Measurements from ENCODE around the gene TCF7L2. TPM values are rescaled to one million over a fixed set of nuclear protein-coding genes. Genes with fewer than 3 reads are reported as not detected.
A peak's percentile ranks its signal among the peaks of the same experiment; 100 is the strongest.

The TCF7L2 gene
- total RNA-seq, 1 experiment from 2014 or later: 45.2 TPM

DNA sequence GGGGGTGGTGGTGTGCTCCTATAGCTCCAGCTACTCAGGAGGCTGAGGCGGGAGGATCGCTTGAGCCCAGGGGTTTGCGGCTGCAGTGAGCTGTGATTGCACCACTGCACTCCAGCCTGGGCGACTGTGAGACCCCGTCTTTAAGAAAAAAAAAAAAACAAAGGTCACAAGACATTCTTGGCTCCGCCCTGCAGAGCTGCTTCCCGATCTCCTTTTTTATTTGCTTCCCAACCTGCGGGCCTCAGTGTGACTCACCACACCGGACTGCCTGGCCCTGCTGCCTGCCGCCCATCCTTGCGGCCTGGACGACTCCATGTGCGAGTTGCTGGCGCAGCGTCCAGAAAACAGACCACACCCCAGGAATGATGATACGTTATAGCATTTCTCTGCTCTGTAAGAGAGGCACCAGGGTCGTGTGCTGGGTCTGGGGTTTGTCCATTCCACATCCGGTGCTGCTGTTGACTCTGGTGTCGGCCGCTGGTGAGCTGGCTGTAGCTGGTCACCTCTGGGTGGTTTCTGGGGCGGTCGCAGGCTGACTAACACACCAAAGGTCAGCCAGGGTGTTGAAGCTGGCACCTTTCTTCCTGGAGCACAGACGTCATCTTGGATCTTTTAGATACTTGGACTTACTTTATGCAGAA lies 123.6 kb downstream of the TCF7L2 start:
- DNase-seq (ENCODE audit: low read depth, low spot score): peak; percentile 98
- intact Hi-C loops (cut with micrococcal nuclease; ENCODE audit: unreplicated experiment) (loop anchor here (5.0 kb wide), 1 partner anchor 116 kb away; no protein-coding TSS in a partner anchor), in situ Hi-C loops (cut with HindIII; ENCODE audit: low pct_unique_long_range_greater_than_20kb, low sequenced_read_pairs) (no loop called here)
- ATAC-seq: peak; percentile 96
- H3K36me3 ChIP-seq (ENCODE audit: control insufficient read depth, insufficient read depth, low read length): no peaks in the 10 kb centered on the region
- BruUV-seq (replicated peaks): no TSS peak
- no peaks in the 10 kb centered on the region for H3K9me3 ChIP-seq (ENCODE audit: control insufficient read depth, insufficient read depth, low read depth, low read length)
- H3K4me3 ChIP-seq (ENCODE audit: low read depth in 2 of 2, low read length in 2 of 2): peak overlapping the region; percentile 18 to 21
- H3K27ac ChIP-seq (ENCODE audit: low read length): peak overlapping the region; percentile 99
- H3K4me1 ChIP-seq (ENCODE audit: control insufficient read depth, insufficient read depth, low read length): peaks cover 70% of the 10 kb centered on the region
- no peaks in the 10 kb centered on the region for H3K27me3 ChIP-seq (ENCODE audit: control insufficient read depth, insufficient read depth, low read length)
- no peak for TF ChIP-seq SIN3A (IDR thresholded peaks at IDR 0.05; ENCODE audit: borderline replicate concordance, insufficient read depth, low read depth, low read length)
- peak; percentile 77 for TF ChIP-seq TCF7L2 (IDR thresholded peaks at IDR 0.05; ENCODE audit: low read depth, low read length)
- TF ChIP-seq, protein P1, sequence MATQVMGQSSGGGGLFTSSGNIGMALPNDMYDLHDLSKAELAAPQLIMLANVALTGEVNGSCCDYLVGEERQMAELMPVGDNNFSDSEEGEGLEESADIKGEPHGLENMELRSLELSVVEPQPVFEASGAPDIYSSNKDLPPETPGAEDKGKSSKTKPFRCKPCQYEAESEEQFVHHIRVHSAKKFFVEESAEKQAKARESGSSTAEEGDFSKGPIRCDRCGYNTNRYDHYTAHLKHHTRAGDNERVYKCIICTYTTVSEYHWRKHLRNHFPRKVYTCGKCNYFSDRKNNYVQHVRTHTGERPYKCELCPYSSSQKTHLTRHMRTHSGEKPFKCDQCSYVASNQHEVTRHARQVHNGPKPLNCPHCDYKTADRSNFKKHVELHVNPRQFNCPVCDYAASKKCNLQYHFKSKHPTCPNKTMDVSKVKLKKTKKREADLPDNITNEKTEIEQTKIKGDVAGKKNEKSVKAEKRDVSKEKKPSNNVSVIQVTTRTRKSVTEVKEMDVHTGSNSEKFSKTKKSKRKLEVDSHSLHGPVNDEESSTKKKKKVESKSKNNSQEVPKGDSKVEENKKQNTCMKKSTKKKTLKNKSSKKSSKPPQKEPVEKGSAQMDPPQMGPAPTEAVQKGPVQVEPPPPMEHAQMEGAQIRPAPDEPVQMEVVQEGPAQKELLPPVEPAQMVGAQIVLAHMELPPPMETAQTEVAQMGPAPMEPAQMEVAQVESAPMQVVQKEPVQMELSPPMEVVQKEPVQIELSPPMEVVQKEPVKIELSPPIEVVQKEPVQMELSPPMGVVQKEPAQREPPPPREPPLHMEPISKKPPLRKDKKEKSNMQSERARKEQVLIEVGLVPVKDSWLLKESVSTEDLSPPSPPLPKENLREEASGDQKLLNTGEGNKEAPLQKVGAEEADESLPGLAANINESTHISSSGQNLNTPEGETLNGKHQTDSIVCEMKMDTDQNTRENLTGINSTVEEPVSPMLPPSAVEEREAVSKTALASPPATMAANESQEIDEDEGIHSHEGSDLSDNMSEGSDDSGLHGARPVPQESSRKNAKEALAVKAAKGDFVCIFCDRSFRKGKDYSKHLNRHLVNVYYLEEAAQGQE (IDR thresholded peaks at IDR 0.05; ENCODE audit: insufficient read depth in 1 of 2, low read depth in 2 of 2, low read length in 1 of 2): 0 out of 4 replicates have a peak, but pooled peaks of 1 of the 2 experiments have one; percentile 18
- peak; percentile 95 for TF ChIP-seq POLR2AphosphoS5 (IDR thresholded peaks at IDR 0.05; ENCODE audit: low read depth, low read length)
- TF ChIP-seq, protein P2, sequence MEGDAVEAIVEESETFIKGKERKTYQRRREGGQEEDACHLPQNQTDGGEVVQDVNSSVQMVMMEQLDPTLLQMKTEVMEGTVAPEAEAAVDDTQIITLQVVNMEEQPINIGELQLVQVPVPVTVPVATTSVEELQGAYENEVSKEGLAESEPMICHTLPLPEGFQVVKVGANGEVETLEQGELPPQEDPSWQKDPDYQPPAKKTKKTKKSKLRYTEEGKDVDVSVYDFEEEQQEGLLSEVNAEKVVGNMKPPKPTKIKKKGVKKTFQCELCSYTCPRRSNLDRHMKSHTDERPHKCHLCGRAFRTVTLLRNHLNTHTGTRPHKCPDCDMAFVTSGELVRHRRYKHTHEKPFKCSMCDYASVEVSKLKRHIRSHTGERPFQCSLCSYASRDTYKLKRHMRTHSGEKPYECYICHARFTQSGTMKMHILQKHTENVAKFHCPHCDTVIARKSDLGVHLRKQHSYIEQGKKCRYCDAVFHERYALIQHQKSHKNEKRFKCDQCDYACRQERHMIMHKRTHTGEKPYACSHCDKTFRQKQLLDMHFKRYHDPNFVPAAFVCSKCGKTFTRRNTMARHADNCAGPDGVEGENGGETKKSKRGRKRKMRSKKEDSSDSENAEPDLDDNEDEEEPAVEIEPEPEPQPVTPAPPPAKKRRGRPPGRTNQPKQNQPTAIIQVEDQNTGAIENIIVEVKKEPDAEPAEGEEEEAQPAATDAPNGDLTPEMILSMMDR (IDR thresholded peaks at IDR 0.05): no peak
- POLR2A ChIA-PET: interaction anchor here (0.5 to 1.2 kb wide), 10 partner anchors 14 to 1339 kb away, joined by 3 to 6 read pairs (median 4); no protein-coding TSS in a partner anchor
- CTCF ChIA-PET: interaction anchor here (0.7 to 0.9 kb wide), 2 partner anchors 14 to 59 kb away, joined by 3 to 9 read pairs; no protein-coding TSS in a partner anchor

DNA sequence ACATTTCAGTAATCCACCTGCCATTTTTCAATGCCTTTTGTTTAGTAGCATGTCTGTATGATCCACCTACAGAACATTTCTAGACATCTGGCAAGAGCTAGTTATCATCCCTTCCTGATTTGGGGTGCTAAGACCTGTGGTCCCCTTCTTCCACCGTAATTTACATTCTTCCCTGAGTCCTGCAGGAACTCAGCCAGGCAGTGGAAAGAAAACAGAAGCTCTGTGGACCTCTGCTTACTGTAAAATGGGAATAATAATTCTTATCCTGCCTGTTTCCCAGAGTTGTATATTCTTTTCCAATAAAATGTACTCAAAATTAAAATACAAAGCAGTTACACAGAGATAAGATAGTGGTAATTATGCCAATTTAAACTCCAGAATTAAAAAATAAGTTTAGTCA lies 126.9 kb downstream of the TCF7L2 start:
- ATAC-seq (no peak), DNase-seq (ENCODE audit: low read depth, low spot score) (no peak)
- ChIA-PET POLR2A (no interaction called here), CTCF (no interaction called here)
- in situ Hi-C loops (cut with HindIII; ENCODE audit: low pct_unique_long_range_greater_than_20kb, low sequenced_read_pairs) (no loop called here), intact Hi-C loops (cut with micrococcal nuclease; ENCODE audit: unreplicated experiment) (no loop called here)
- H3K9me3 ChIP-seq (ENCODE audit: control insufficient read depth, insufficient read depth, low read depth, low read length): no peaks in the 10 kb centered on the region
- no peak overlapping the region for H3K4me3 ChIP-seq (ENCODE audit: low read depth in 2 of 2, low read length in 2 of 2)
- BruUV-seq (replicated peaks): no TSS peak
- H3K36me3 ChIP-seq (ENCODE audit: control insufficient read depth, insufficient read depth, low read length): 0 out of 2 replicates have a peak, but pooled peaks cover 3% of the 10 kb centered on the region
- H3K4me1 ChIP-seq (ENCODE audit: control insufficient read depth, insufficient read depth, low read length): peaks cover 73% of the 10 kb centered on the region
- TF ChIP-seq, protein P1 (IDR thresholded peaks at IDR 0.05; ENCODE audit: insufficient read depth in 1 of 2, low read depth in 2 of 2, low read length in 1 of 2): no peak
- no peak for TF ChIP-seq SIN3A (IDR thresholded peaks at IDR 0.05; ENCODE audit: borderline replicate concordance, insufficient read depth, low read depth, low read length)
- no peak for TF ChIP-seq POLR2AphosphoS5 (IDR thresholded peaks at IDR 0.05; ENCODE audit: low read depth, low read length)
- TF ChIP-seq, protein P2 (IDR thresholded peaks at IDR 0.05): no peak
- TF ChIP-seq TCF7L2 (IDR thresholded peaks at IDR 0.05; ENCODE audit: low read depth, low read length): no peak
- no peaks in the 10 kb centered on the region for H3K27me3 ChIP-seq (ENCODE audit: control insufficient read depth, insufficient read depth, low read length)
- H3K27ac ChIP-seq (ENCODE audit: low read length): peak overlapping the region; percentile 99
